ENCODE data around the gene ADGRB3. TPM values are rescaled to one million over a fixed set of nuclear protein-coding genes. Genes with fewer than 3 reads are reported as not detected.
A peak's percentile ranks its signal among the peaks of the same experiment; 100 is the strongest.

Gene ADGRB3
- total RNA-seq, 3 donors from 2014 or later, result 0.43 to 7.8 (median 0.72) TPM

GRCh38 chr6:69129046-69129445, 494.0 kb downstream of the ADGRB3 start:
- Histone ChIP-seq H3K4me1 (ENCODE audit: low read depth) (no peaks in the 10 kb centered on the region), H3K9me3 (peaks cover 3% of the 10 kb centered on the region), H3K4me3 (no peak overlapping the region), H3K36me3 (ENCODE audit: low read depth) (no peaks in the 10 kb centered on the region)
- TF ChIP-seq CTCF (IDR thresholded peaks at IDR 0.05), result no peak
- intact Hi-C loops (cut with DNase I, micrococcal nuclease), result no loop called here
- DNase-seq (no peak), ATAC-seq (no peak)

GRCh38 chr6:69135927-69136326, 500.8 kb downstream of the ADGRB3 start:
- Histone ChIP-seq H3K9me3 (peaks cover 3% of the 10 kb centered on the region), H3K4me1 (ENCODE audit: low read depth) (no peaks in the 10 kb centered on the region), H3K36me3 (ENCODE audit: low read depth) (no peaks in the 10 kb centered on the region), H3K4me3 (no peak overlapping the region)
- intact Hi-C loops (cut with DNase I, micrococcal nuclease), result no loop called here
- TF ChIP-seq CTCF (IDR thresholded peaks at IDR 0.05), result no peak
- no peak for DNase-seq
- ATAC-seq, result no peak

GRCh38 chr6:69138148-69138547, 503.1 kb downstream of the ADGRB3 start:
- Histone ChIP-seq H3K9me3 (no peaks in the 10 kb centered on the region), H3K4me1 (ENCODE audit: low read depth) (no peaks in the 10 kb centered on the region), H3K4me3 (no peak overlapping the region), H3K36me3 (ENCODE audit: low read depth) (no peaks in the 10 kb centered on the region)
- DNase-seq, result no peak
- no peak for ATAC-seq
- intact Hi-C loops (cut with DNase I, micrococcal nuclease), result no loop called here
- no peak for TF ChIP-seq CTCF (IDR thresholded peaks at IDR 0.05)

GRCh38 chr6:69138893-69139494, 503.9 kb downstream of the ADGRB3 start:
- TF ChIP-seq CTCF (IDR thresholded peaks at IDR 0.05), result no peak
- H3K4me1 ChIP-seq (ENCODE audit: low read depth), result no peaks in the 10 kb centered on the region
- no peak for ATAC-seq

GRCh38 chr6:69145062-69145461, 510.0 kb downstream of the ADGRB3 start:
- ATAC-seq (no peak), DNase-seq (peak in 1 of 3 donors; percentile 36)
- H3K9me3 ChIP-seq, result no peaks in the 10 kb centered on the region
- intact Hi-C loops (cut with DNase I, micrococcal nuclease), result no loop called here
- H3K4me1 ChIP-seq (ENCODE audit: low read depth), result no peaks in the 10 kb centered on the region
- H3K4me3 ChIP-seq, result no peak overlapping the region
- no peak for TF ChIP-seq CTCF (IDR thresholded peaks at IDR 0.05)
- no peaks in the 10 kb centered on the region for H3K36me3 ChIP-seq (ENCODE audit: low read depth)

More at GRCh38 chr6:69138893-69139494, 503.9 kb downstream of the ADGRB3 start:
- H3K4me3 ChIP-seq, result no peak overlapping the region
- no peak for DNase-seq
- H3K36me3 ChIP-seq (ENCODE audit: low read depth), result no peaks in the 10 kb centered on the region
- intact Hi-C loops (cut with DNase I, micrococcal nuclease), result no loop called here
- no peaks in the 10 kb centered on the region for H3K9me3 ChIP-seq

GRCh38 chr6:69146385-69146784, 511.3 kb downstream of the ADGRB3 start:
- no peak for TF ChIP-seq CTCF (IDR thresholded peaks at IDR 0.05)
- ATAC-seq, result no peak

More at GRCh38 chr6:69146385-69146784, 511.3 kb downstream of the ADGRB3 start:
- no peak for DNase-seq
- no peaks in the 10 kb centered on the region for H3K4me1 ChIP-seq (ENCODE audit: low read depth)
- intact Hi-C loops (cut with DNase I, micrococcal nuclease), result no loop called here
- no peaks in the 10 kb centered on the region for H3K9me3 ChIP-seq
- no peak overlapping the region for H3K4me3 ChIP-seq
- no peaks in the 10 kb centered on the region for H3K36me3 ChIP-seq (ENCODE audit: low read depth)

Data from mucosa of descending colon (tissue), 3 donors.